HG02588 (cell line): Measurements from ENCODE around the gene TXNDC17.
A peak's percentile ranks its signal among the peaks of the same experiment; 100 is the strongest.
"Not testable (repeated sequence)": the region's sequence is repeated elsewhere in the genome, so short reads cannot be mapped to it uniquely, and the experiment has no call there.

Experiments
- ATAC-seq: cut with Tn5 transposase; IDR thresholded peaks from one replicate; pipeline ENCODE4 v1.9.1; 2021; ENCODE audit warnings: mild to moderate bottlenecking, moderate library complexity; ENCODE audit not compliant: unreplicated experiment

TXNDC17 gene

GRCh38 chr17:6636616-6637457 is 4.0 kb upstream of the TXNDC17 start:
- no peak for ATAC-seq

GRCh38 chr17:6637458-6637840 is 3.4 kb upstream of the TXNDC17 start:
- ATAC-seq = no peak

GRCh38 chr17:6638046-6638908 is 2.6 kb upstream of the TXNDC17 start:
- ATAC-seq = no peak

- no peak for ATAC-seq
Observed at GRCh38 chr17:6639014-6639585, 1.8 kb upstream of the TXNDC17 start.

- ATAC-seq = peak; percentile 4
Observed at GRCh38 chr17:6639586-6640535, 999 bp upstream of the TXNDC17 start.

- ATAC-seq = no peak
Observed at GRCh38 chr17:6641247-6641863, 495 bp downstream of the TXNDC17 start.

GRCh38 chr17:6642592-6642991 is 1.7 kb downstream of the TXNDC17 start:
- no peak for ATAC-seq

- ATAC-seq = no peak
Observed at GRCh38 chr17:6643451-6644125, 2.7 kb downstream of the TXNDC17 start.

GRCh38 chr17:6648181-6648580 is 7.3 kb downstream of the TXNDC17 start:
- ATAC-seq = no peak

- ATAC-seq = peak; percentile 94
Observed at GRCh38 chr17:6651354-6651918, 10.6 kb downstream of the TXNDC17 start, which contains the start of the genes C17orf100 and MED31. TSS of gene C17orf100 (plus strand) at chr17:6651762. CDS start at chr17:6651914, 152 bp downstream. TSS of gene MED31 (minus strand) at chr17:6651605. CDS start at chr17:6651528, 77 bp downstream.

GRCh38 chr17:6651919-6652452 is 11.1 kb downstream of the TXNDC17 start:
- ATAC-seq = peak; percentile 14

- ATAC-seq = no peak
Observed at GRCh38 chr17:6654841-6655731, 14.2 kb downstream of the TXNDC17 start.

GRCh38 chr17:6655732-6656361 is 15.0 kb downstream of the TXNDC17 start:
- not testable (repeated sequence) for ATAC-seq

GRCh38 chr17:6656797-6657632 is 16.2 kb downstream of the TXNDC17 start:
- ATAC-seq = not testable (repeated sequence)

- no peak for ATAC-seq
Observed at GRCh38 chr17:6657633-6658287, 16.9 kb downstream of the TXNDC17 start.

GRCh38 chr17:6658411-6658810 is 17.6 kb downstream of the TXNDC17 start:
- not testable (repeated sequence) for ATAC-seq
